ENCODE data around the gene AMER1.

DNA sequence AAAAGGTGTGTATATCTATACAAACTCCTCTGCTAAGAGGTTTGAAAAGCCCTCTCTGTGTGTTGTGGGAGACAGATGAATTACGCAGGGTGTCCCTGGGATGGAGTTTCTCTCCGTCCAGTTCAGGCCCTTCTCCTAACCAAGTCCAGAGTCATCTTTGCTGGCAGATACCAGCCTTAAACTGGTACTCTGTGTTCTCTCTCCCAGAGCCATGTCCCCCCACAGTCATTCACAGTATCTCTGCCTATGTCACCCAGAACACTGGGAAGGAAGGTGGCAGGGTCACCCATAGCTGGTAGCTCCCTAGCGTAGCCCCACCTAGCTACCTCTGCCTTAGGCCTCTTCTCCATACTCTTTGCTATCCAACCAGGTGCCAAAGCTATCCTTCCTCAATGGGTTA is 8.9 kb downstream of the AMER1 start:
- TF ChIP-seq, protein P1, sequence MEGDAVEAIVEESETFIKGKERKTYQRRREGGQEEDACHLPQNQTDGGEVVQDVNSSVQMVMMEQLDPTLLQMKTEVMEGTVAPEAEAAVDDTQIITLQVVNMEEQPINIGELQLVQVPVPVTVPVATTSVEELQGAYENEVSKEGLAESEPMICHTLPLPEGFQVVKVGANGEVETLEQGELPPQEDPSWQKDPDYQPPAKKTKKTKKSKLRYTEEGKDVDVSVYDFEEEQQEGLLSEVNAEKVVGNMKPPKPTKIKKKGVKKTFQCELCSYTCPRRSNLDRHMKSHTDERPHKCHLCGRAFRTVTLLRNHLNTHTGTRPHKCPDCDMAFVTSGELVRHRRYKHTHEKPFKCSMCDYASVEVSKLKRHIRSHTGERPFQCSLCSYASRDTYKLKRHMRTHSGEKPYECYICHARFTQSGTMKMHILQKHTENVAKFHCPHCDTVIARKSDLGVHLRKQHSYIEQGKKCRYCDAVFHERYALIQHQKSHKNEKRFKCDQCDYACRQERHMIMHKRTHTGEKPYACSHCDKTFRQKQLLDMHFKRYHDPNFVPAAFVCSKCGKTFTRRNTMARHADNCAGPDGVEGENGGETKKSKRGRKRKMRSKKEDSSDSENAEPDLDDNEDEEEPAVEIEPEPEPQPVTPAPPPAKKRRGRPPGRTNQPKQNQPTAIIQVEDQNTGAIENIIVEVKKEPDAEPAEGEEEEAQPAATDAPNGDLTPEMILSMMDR (conservative IDR thresholded peaks at IDR 0.05; ENCODE audit: low read length) = no peak
- TF ChIP-seq EZH2phosphoT487 (IDR thresholded peaks at IDR 0.05; ENCODE audit: borderline replicate concordance) = no peak

Measured in Loucy (cell line).